HG02870 (cell line): Measurements from ENCODE around the gene HMGN3.

ENCODE experiments used
- ATAC-seq: cut with Tn5 transposase; IDR thresholded peaks from one replicate; pipeline ENCODE4 v1.9.1; 2021; ENCODE audit warnings: mild to moderate bottlenecking, moderate library complexity; ENCODE audit not compliant: unreplicated experiment

Gene HMGN3

GRCh38 chr6:79188107-79188506, 46.4 kb downstream of the HMGN3 start:
- ATAC-seq = no peak

DNA sequence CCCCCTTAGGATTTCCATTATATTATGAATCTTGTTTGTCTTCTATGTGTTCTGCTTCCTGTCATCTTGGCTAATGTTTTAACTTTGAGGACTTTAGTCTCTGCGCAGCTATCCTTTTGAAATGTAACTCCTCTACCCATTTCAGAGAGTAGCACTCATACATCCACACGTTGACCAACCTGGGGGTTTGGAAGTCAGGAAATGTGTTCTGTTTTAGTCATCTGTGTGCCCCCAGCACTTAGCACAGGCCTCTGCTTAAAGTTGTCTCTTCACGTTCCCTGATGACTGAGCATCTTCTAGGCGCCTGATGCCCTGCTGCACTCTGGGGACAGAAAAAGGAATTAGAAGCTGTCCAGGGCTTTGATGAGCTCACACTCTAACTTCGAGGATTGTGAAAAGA, 47.9 kb downstream of the HMGN3 start:
- ATAC-seq = no peak

DNA sequence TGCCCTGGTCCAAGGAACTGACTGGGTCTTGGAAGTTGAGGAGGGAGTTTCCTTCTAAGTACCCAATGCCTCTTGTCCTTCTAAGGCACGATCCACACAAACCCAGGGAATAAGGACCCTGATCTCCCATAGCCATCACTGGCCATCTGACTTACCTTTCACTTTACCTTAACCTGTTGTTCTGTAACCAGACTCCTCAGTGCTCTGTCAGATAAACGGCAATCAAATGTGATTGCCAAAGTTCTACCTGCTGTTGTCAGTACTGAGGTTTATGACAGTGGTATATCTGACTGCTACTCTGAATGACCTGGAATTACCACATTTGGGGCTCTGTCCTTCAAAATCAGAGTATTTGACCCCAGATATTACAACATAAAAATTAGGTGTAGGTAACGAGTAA, 49.8 kb downstream of the HMGN3 start:
- no peak for ATAC-seq

- ATAC-seq = no peak
Observed at GRCh38 chr6:79184086-79184485, 50.4 kb downstream of the HMGN3 start.

GRCh38 chr6:79180052-79180451, 54.4 kb downstream of the HMGN3 start:
- ATAC-seq = no peak

DNA sequence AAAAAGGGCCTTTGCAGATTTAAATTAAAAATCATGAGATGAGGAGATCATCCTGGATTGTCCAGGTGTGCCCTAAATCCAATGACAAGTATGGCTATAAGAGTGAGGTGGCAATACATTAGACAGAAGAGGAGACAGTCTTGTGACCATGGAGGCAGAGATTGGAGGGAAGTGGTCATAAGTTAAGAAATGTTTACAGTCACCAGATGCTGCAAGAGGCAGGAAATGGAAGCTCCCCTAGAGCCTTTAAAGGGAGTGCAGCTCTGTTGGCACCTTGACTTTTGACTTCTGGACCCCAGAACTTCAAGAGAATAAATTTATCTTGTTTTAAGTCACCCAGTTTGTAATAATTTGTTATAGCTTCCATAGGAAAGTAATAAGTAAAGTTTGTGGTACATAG, 61.1 kb downstream of the HMGN3 start:
- no peak for ATAC-seq

GRCh38 chr6:79170959-79171358, 63.5 kb downstream of the HMGN3 start:
- ATAC-seq = no peak

- ATAC-seq = no peak
Observed at GRCh38 chr6:79170431-79170830, 64.1 kb downstream of the HMGN3 start.

DNA sequence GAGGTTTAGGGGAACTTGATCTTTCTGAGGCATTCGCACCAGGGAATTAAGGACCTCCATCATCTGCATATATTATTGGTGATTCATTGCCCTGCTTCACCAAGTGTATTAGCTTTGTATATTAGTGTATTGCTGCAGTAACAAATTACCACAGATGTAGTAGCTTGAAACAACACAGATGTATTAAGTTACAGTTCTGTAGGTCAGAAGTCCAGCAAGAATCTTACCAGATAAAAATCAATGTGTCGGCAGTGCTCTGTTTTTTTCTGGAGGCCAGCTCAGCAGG, 65.8 kb downstream of the HMGN3 start:
- ATAC-seq = no peak

GRCh38 chr6:79167931-79168694, 66.4 kb downstream of the HMGN3 start:
- ATAC-seq = no peak

- no peak for ATAC-seq
Observed at GRCh38 chr6:79159846-79160245, 74.6 kb downstream of the HMGN3 start.

DNA sequence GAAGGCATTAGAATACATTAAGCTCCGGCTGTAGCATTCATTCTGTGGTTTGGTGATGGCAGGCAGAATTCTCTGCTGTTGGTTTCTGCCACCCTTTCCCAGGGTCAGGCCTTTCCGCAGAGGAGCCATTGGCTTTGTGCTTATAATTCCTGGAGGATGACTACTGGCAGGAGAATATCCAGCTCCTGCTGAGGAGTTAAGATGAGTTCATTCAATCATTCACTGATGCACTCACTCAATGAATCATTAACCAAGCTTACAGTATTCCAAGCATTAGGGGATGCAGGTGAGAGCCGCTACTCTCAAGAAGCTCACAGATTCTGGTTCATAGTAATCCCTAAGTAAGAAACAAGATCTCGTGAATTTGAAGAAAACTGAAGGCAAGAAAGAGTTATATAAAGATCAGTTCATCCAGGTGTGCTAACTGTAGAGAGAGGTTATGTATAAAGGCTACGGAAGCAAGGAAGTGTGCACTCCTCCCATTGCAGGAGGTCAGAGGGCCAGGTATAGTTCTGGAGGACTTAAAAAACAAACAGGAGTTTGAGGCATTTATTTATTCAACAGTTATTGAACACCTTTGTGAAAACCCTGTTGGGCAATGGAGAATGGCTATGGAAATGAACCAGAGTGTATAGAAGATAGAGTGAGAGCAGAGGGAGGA, 75.5 kb downstream of the HMGN3 start:
- no peak for ATAC-seq

DNA sequence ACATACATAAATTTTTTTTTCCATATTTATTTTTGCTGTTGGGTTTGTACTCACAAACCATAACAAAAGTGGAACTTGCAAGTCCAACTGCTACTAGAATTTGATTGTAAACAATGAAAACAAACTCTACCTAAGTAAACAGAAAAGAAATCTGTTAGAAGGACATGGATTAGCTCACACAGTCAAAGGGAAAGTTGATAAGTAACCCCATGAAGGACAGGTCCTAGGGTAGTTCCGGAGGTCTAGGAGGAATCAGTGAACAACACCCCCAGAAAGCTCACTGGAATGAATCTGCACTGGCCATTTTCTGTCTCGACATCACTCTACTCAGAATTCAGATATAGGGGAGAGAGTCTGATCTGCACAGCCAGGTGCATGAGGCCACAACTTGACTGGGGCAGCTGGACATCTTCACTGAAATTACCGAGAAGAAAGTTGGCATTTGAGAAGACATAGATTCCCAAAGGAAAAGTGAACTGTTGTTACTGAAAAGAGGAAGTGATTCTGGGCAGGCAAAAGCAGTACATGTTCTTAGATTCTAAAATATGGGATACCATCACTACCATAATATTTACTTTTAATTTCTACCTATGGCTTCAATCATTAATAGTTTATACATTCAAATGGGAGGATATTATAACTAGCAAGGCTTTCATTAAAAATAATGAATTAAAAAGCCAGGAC, 76.4 kb downstream of the HMGN3 start:
- ATAC-seq = no peak

GRCh38 chr6:79152269-79152737, 82.2 kb downstream of the HMGN3 start:
- no peak for ATAC-seq
